HUES6 (cell line): ENCODE data around the gene ATRX.
"Not testable (repeated sequence)": the region's sequence is repeated elsewhere in the genome, so short reads cannot be mapped to it uniquely, and the experiment has no call there.

Experiments
- H3K27ac ChIP-seq: 2 replicates; pipeline ENCODE4 v1.7.0; 2013; ENCODE audit warnings: low read depth, mild to moderate bottlenecking, low read length, inconsistent platforms
- H3K27me3 ChIP-seq: 2 replicates; pipeline ENCODE4 v1.6.1; 2013; ENCODE audit warnings: low read length; ENCODE audit not compliant: control insufficient read depth, insufficient read depth
- H3K36me3 ChIP-seq: 2 replicates; pipeline ENCODE4 v1.6.1; 2013; ENCODE audit warnings: low read length; ENCODE audit not compliant: control insufficient read depth, insufficient read depth
- H3K4me1 ChIP-seq: 2 replicates; pipeline ENCODE4 v1.6.1; 2013; ENCODE audit warnings: low read length; ENCODE audit not compliant: control insufficient read depth, insufficient read depth
- H3K4me3 ChIP-seq: 2 replicates; pipeline ENCODE4 v1.5.1; 2013; ENCODE audit warnings: low read depth, low read length
- H3K9ac ChIP-seq: one replicate; pipeline ENCODE4 v1.6.1; 2013; ENCODE audit warnings: mild to moderate bottlenecking, low read length
- H3K9me3 ChIP-seq: 2 replicates; pipeline ENCODE4 v1.6.1; 2013; ENCODE audit warnings: low read depth, low read length; ENCODE audit not compliant: control insufficient read depth, insufficient read depth

ATRX gene

DNA sequence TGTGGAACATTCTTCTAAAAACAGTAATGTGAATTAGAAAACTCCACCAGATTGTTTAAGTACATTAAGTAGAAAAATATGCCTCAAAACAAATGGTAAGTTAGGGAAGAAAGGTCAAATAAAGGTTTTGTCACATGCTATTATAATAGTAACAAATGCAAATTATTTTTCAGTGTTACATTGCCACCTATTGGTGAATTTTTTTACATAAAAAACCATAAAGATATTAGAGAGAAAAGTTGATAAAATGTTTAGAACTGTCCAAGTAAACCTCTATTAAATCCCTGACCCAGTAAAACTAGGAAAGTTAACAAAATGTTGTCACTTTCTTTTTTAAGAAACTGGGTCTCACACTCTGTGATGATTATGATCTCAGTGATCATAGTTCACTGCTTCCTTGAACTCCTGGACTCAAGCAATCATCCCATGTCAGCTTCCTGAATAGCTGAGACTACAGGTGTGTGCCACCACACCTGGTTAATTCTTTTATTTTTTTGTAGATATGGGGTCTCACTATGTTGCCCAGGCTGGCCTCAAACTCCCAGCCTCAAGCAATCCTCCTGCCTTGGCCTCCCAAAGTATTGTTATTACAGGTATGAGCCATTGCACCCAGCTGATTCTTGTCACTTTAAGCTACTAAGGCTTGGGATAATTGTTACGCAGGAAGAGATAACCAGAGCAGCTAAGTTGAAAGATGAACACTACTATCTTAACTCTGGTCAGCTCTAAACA, 157.6 kb downstream of the ATRX start:
- Histone ChIP-seq H3K9me3 (no peaks in the 10 kb centered on the region), H3K4me1 (no peaks in the 10 kb centered on the region), H3K27ac (no peak overlapping the region), H3K36me3 (peaks cover 22% of the 10 kb centered on the region), H3K4me3 (no peak overlapping the region), H3K9ac (no peak overlapping the region), H3K27me3 (no peaks in the 10 kb centered on the region)

DNA sequence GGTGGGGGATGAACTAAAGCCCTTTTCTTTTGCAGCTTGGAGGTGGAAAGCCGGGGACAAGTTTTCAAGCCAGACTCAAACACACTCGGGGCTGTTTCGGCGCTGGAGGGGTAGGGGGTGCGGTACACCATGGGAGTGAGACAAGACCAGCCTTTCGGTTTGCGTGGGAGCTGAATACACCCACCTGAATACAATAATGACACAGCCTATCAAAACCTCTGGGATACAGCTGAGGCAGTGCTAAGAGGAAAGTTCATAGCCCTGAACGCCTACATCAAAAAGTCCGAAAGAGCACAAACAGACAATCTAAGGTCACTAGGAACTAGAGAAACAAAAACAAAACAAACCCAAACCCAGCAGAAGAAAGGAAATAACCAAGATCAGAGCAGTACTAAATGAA, 163.3 kb downstream of the ATRX start:
- Histone ChIP-seq H3K4me1 (no peaks in the 10 kb centered on the region), H3K9me3 (no peaks in the 10 kb centered on the region), H3K9ac (no peak overlapping the region), H3K4me3 (no peak overlapping the region), H3K27ac (no peak overlapping the region), H3K27me3 (no peaks in the 10 kb centered on the region), H3K36me3 (peaks cover 4% of the 10 kb centered on the region; the same call in 1 of the 2 replicates)

- Histone ChIP-seq H3K27ac (no peak overlapping the region), H3K36me3 (peaks cover 4% of the 10 kb centered on the region; the same call in 1 of the 2 replicates), H3K27me3 (no peaks in the 10 kb centered on the region), H3K9me3 (no peaks in the 10 kb centered on the region), H3K4me3 (no peak overlapping the region), H3K9ac (no peak overlapping the region), H3K4me1 (no peaks in the 10 kb centered on the region)
Measured at GRCh38 chrX:77622233-77622632, 163.8 kb downstream of the ATRX start.

- not testable (repeated sequence) for H3K27ac ChIP-seq, H3K4me1 ChIP-seq, H3K9ac ChIP-seq, H3K4me3 ChIP-seq, H3K27me3 ChIP-seq, H3K9me3 ChIP-seq, H3K36me3 ChIP-seq
Measured at GRCh38 chrX:77621453-77621852, 164.6 kb downstream of the ATRX start.

DNA sequence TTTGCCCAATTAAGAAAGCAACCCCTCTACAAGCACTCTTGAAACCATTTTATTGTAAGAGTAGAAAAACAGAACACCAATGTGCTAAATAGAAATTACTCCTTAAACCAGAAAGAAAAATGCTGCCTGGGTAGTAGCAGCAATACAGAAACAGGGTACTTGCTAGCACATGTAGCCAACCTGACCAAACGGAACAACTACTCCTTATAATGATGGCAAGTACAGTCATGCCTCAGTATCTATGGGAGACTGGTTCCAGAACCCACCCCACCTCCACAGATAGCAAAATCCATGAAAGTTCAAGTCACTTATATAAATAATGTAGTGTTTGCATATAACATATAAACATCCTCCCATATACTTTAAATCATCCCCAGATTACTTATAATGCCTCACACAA, 168.8 kb downstream of the ATRX start:
- Histone ChIP-seq H3K27me3 (no peaks in the 10 kb centered on the region), H3K36me3 (peaks cover 23% of the 10 kb centered on the region), H3K27ac (no peak overlapping the region), H3K4me3 (no peak overlapping the region), H3K4me1 (no peaks in the 10 kb centered on the region), H3K9me3 (no peaks in the 10 kb centered on the region), H3K9ac (no peak overlapping the region)

GRCh38 chrX:77603635-77604336, 182.2 kb downstream of the ATRX start:
- no peak overlapping the region for H3K9ac ChIP-seq
- H3K36me3 ChIP-seq: no peaks in the 10 kb centered on the region; the same call in 1 of the 2 replicates
- H3K27me3 ChIP-seq: no peaks in the 10 kb centered on the region
- H3K4me3 ChIP-seq: no peak overlapping the region
- no peaks in the 10 kb centered on the region for H3K4me1 ChIP-seq
- H3K27ac ChIP-seq: no peak overlapping the region
- no peaks in the 10 kb centered on the region for H3K9me3 ChIP-seq

DNA sequence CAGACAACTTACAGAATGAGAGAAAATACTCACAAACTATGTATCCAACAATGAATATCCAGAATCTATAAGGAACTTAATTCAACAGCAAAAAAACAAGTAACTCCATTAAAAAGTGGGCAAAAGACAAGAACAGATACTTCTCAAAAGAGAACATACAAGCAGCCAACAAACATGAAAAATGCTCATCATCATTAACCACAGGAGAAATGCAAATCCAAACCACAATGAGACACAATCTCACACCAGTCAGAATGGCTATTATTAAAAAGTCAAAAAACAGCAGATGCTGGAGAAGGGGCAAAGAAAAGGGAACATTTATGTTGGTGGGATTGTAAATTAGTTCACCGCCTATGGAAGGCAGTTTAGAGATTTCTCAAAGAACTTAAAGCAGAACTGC, 188.5 kb downstream of the ATRX start:
- H3K36me3 ChIP-seq: peaks cover 3% of the 10 kb centered on the region; the same call in 1 of the 2 replicates
- no peak overlapping the region for H3K9ac ChIP-seq
- no peak overlapping the region for H3K27ac ChIP-seq
- H3K27me3 ChIP-seq: no peaks in the 10 kb centered on the region
- no peaks in the 10 kb centered on the region for H3K9me3 ChIP-seq
- no peak overlapping the region for H3K4me3 ChIP-seq
- no peaks in the 10 kb centered on the region for H3K4me1 ChIP-seq

GRCh38 chrX:77597090-77597489, 188.9 kb downstream of the ATRX start:
- no peaks in the 10 kb centered on the region for H3K27me3 ChIP-seq
- H3K4me1 ChIP-seq: no peaks in the 10 kb centered on the region
- no peaks in the 10 kb centered on the region for H3K9me3 ChIP-seq
- no peak overlapping the region for H3K4me3 ChIP-seq
- H3K9ac ChIP-seq: no peak overlapping the region
- H3K27ac ChIP-seq: no peak overlapping the region
- H3K36me3 ChIP-seq: peaks cover 3% of the 10 kb centered on the region; the same call in 1 of the 2 replicates

DNA sequence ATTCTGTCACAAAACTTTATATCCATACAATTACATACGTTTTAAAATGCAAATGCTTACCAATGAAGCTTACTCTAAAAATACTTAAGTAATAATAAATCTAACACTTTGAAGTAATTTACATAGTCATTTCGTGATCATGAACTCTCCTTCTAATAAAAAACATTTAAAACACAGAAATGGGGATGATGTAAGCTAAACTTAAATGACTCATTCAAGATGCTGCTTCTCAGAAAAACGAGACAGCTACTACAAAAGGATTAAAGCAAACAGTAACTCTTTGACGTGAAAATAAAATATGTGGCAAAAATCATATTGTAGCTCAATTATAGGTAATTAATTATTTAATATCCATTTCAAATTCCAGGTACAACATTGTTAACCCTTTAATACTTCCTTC, 190.2 kb downstream of the ATRX start:
- Histone ChIP-seq H3K9ac (no peak overlapping the region), H3K27me3 (no peaks in the 10 kb centered on the region), H3K36me3 (peaks cover 3% of the 10 kb centered on the region; the same call in 1 of the 2 replicates), H3K4me1 (no peaks in the 10 kb centered on the region), H3K27ac (no peak overlapping the region), H3K4me3 (no peak overlapping the region), H3K9me3 (no peaks in the 10 kb centered on the region)

- peaks cover 3% of the 10 kb centered on the region; the same call in 1 of the 2 replicates for H3K36me3 ChIP-seq
- H3K4me1 ChIP-seq: no peaks in the 10 kb centered on the region; the same call in none of the 2 replicates
Measured at GRCh38 chrX:77572322-77572721, 213.7 kb downstream of the ATRX start.

GRCh38 chrX:77565278-77565677, 220.7 kb downstream of the ATRX start:
- Histone ChIP-seq H3K9ac (no peak overlapping the region), H3K9me3 (peaks cover 20% of the 10 kb centered on the region), H3K27me3 (no peaks in the 10 kb centered on the region), H3K4me1 (no peaks in the 10 kb centered on the region), H3K36me3 (no peaks in the 10 kb centered on the region; the same call in 1 of the 2 replicates), H3K4me3 (no peak overlapping the region), H3K27ac (no peak overlapping the region)

More at GRCh38 chrX:77572322-77572721, 213.7 kb downstream of the ATRX start:
- Histone ChIP-seq H3K9ac (no peak overlapping the region), H3K4me3 (no peak overlapping the region), H3K9me3 (no peaks in the 10 kb centered on the region), H3K27ac (no peak overlapping the region), H3K27me3 (no peaks in the 10 kb centered on the region)
